Activated T-cell treated with anti-CD3 and anti-CD28 coated beads, Interleukin-2, amount 50 U/mL, for 72 hours (primary cell): ENCODE results near the gene ANXA3. TPM values are rescaled to one million over a fixed set of nuclear protein-coding genes. Genes with fewer than 3 reads are reported as not detected.
A peak's percentile ranks its signal among the peaks of the same experiment; 100 is the strongest.

Experiments
- ATAC-seq, 2 donors: fragments of 150-1000 bp; cut with Tn5 transposase; replicated peaks in 1 of 2; 2 replicates each; pipeline ENCODE4 v1.10.0; 2021; ENCODE audit warnings: moderate library complexity in 2 of 2, mild to moderate bottlenecking in 1 of 2
- DNase-seq, 2 donors: peaks; one replicate each; pipeline ENCODE4 v3.0.0; 2021 to 2022; ENCODE audit warnings: mixed read lengths in 1 of 2
- H3K27ac Mint-ChIP-seq: one replicate; pipeline ENCODE4 v1.8.0; 2022; ENCODE audit warnings: mild to moderate bottlenecking, moderate library complexity, mixed read lengths
- H3K27me3 Mint-ChIP-seq: one replicate; pipeline ENCODE4 v1.8.0; 2022; ENCODE audit warnings: low read depth, mixed read lengths
- H3K36me3 Mint-ChIP-seq, 2 donors: one replicate each; pipeline ENCODE4 v1.8.0; 2022; ENCODE audit warnings: mixed read lengths in 2 of 2, mild to moderate bottlenecking in 1 of 2; ENCODE audit not compliant: insufficient read depth in 2 of 2
- H3K4me1 Mint-ChIP-seq: one replicate; pipeline ENCODE4 v1.8.0; 2022; ENCODE audit warnings: low read depth, mixed read lengths
- H3K4me3 Mint-ChIP-seq, 2 donors: one replicate each; pipeline ENCODE4 v1.8.0; 2022; ENCODE audit warnings: mild to moderate bottlenecking in 2 of 2, mixed read lengths in 2 of 2, moderate library complexity in 2 of 2
- H3K9me3 Mint-ChIP-seq, 2 donors: one replicate each; pipeline ENCODE4 v1.8.0; 2022; ENCODE audit warnings: mixed read lengths in 2 of 2
- total RNA-seq, 2 donors: library from RNA; stranded (reverse); gene quantifications; one replicate each; pipeline ENCODE4 v1.2.3, GENCODE V29; 2022

The ANXA3 gene
- total RNA-seq, 2 donors from 2014 or later: 0.93 to 1.7 TPM

DNA sequence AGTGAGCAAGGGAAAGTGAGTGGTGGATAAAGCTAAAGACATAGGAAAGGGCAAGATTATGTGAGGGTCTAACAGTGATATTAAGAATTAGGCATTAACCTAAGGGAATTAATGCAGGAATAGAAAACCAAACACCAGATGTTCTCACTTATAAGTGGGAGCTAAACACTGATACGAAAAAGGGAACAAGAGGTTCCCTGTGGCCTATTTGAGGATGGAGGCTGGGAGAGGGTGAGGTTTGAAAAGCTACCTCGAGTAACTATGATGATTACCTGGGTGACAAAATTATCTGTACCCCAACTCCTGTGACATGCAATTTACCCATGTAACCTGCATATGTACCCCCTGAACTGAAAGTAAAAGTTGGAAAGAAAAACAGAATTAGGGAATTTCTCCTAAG is 79.0 kb downstream of the ANXA3 start:
- Mint-ChIP-seq H3K36me3 (no peaks in the 10 kb centered on the region), H3K4me3 (no peak overlapping the region), H3K27me3 (peaks cover 14% of the 10 kb centered on the region), H3K27ac (no peak overlapping the region), H3K4me1 (peaks cover 17% of the 10 kb centered on the region), H3K9me3 (peaks cover 0 to 2% of the 10 kb centered on the region in 2 donors)
- DNase-seq (no peak), ATAC-seq (no peak)

GRCh38 chr4:78634011-78634664 is 82.6 kb downstream of the ANXA3 start:
- Mint-ChIP-seq H3K36me3 (no peaks in the 10 kb centered on the region), H3K27ac (no peak overlapping the region), H3K27me3 (peaks cover 9% of the 10 kb centered on the region), H3K4me3 (no peak overlapping the region), H3K9me3 (peaks cover 0 to 2% of the 10 kb centered on the region in 2 donors), H3K4me1 (peaks cover 22% of the 10 kb centered on the region)
- ATAC-seq (no peak), DNase-seq (no peak)

DNA sequence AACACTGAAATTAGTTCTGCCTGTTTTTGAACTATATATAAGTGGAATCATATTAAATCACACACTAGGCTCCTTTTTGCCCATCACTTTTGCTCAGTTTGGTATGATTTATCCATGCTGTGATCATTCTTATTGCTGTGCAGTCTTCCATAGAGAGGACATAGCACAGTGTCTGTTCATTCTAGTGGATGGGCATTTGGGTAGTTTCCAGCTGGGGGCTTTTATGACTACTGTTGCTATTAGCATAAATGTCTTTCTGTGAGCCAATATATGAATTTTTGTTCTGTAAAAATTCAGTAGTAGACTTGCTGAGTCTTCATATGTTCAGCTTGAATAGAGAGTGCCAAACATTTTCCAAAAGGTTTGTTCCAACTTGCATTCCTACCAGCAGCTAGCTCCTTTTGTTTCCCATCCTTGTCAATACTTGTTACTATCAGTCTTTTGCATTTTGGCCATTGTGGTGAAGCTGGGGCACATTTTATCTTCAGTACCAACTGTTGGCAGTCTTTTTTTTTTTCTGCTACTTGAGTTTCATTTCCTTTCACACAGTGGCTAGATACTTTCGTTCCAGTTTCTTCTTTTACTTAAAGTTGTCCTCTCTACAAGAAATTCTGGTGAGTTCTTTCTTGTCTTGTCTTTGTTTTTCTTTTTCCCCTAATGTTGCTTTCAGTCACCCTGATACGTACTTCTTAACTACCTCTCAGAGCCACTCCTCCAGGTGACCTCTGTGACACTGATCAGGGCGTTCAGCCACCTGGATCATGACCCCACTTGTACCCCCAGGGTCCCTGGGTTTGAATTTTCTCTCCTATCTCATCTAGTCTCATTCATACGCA is 87.0 kb downstream of the ANXA3 start:
- Mint-ChIP-seq H3K4me1 (peaks cover 30% of the 10 kb centered on the region), H3K4me3 (peak overlapping the region in 1 of 2 donors; percentile 16), H3K27ac (no peak overlapping the region), H3K9me3 (no peaks in the 10 kb centered on the region), H3K27me3 (peaks cover 13% of the 10 kb centered on the region), H3K36me3 (no peaks in the 10 kb centered on the region)
- DNase-seq (no peak), ATAC-seq (peak in 1 of 2 donors; percentile 39)

- H3K4me3 Mint-ChIP-seq: no peak overlapping the region
- H3K9me3 Mint-ChIP-seq: no peaks in the 10 kb centered on the region
- H3K27me3 Mint-ChIP-seq: peaks cover 13% of the 10 kb centered on the region
- H3K4me1 Mint-ChIP-seq: peaks cover 30% of the 10 kb centered on the region
- H3K36me3 Mint-ChIP-seq: no peaks in the 10 kb centered on the region
- ATAC-seq (no peak), DNase-seq (no peak)
- H3K27ac Mint-ChIP-seq: no peak overlapping the region
These were observed 89.1 kb downstream of the ANXA3 start for GRCh38 chr4:78640714-78641113.

DNA sequence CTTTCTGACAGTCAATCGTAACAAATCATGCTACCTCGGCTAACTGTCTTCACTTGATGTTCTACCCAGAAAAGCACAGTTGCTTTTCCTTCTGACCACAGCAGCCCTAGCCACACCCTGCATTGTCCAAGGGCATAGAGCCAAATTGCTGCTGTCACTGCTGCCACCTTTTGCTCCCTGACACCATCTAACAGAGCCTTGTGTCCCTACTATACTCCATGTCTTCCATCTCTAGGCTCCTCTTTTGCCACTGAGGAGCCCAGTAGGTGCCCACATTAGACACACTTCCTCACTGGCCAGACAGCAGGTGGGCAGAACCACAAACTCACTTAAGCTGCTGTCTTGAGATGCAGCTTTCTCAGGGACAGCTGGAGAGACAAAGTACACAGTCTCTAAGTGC is 91.4 kb downstream of the ANXA3 start:
- ATAC-seq: no peak

DNA sequence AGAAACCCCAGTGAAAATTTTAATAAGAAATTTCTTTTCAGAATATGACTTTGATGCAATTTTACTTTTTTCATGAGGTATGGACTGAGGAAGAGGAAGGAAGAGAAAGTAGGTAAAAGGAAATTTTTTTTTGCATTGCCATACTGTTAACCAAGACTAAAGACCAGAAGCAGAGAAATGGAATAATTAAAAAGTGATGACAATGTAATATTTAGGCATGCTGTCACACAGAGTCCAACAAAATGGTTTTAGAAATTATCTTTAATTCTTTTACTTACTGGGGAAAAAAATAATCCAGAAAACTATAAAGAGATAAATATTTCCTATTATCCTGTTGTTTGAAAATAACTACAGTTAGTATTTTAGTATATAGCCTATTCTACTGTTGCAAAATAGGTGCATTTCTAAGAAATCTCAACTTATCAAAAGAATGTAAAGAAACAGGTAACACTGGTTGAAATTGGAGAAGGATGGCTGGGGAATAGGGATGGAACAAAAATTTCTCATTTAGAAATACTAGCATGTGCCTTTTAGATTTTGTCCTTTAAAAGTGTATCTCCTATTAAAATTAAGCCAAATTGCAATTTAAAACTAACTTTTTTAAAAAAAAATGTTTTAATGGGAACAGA is 92.6 kb downstream of the ANXA3 start:
- H3K4me3 Mint-ChIP-seq: no peak overlapping the region
- DNase-seq (no peak), ATAC-seq (no peak)
- H3K36me3 Mint-ChIP-seq: no peaks in the 10 kb centered on the region
- no peak overlapping the region for H3K27ac Mint-ChIP-seq
- no peaks in the 10 kb centered on the region for H3K9me3 Mint-ChIP-seq
- peaks cover 12% of the 10 kb centered on the region for H3K4me1 Mint-ChIP-seq
- H3K27me3 Mint-ChIP-seq: peaks cover 13% of the 10 kb centered on the region

More for the DNA sequence above, 91.4 kb downstream of the ANXA3 start:
- Mint-ChIP-seq H3K4me3 (no peak overlapping the region), H3K9me3 (no peaks in the 10 kb centered on the region), H3K27ac (no peak overlapping the region), H3K4me1 (peaks cover 25% of the 10 kb centered on the region), H3K36me3 (no peaks in the 10 kb centered on the region), H3K27me3 (peaks cover 13% of the 10 kb centered on the region)
- no peak for DNase-seq

DNA sequence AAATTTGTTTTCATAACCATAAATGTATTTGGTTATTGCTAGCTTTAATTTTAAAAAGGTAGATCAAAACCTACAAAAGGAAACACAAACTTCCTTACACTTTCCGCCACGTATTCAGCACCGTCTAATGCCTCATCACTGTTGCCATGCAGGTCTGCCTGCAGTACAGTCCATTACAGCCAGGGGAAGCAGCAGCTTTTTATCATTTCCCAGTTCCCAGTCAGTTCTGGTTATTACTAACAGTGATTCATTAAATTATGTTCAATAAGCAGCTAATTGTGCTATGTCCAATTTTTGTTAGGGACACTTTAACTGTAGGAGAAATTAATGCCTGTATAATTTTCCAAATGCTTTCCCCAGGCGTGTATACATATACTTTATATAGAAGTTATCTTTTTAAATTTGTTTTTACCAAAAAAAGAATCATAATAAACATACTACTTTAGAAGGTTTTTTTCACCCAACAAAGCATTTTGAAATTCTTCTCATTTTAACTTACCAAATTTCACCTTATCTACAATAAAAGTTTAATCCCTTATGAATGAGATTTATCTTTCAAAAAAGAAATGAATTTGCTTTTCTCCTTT is 93.3 kb downstream of the ANXA3 start:
- no peaks in the 10 kb centered on the region for H3K36me3 Mint-ChIP-seq
- no peaks in the 10 kb centered on the region for H3K9me3 Mint-ChIP-seq
- peaks cover 7% of the 10 kb centered on the region for H3K4me1 Mint-ChIP-seq
- H3K27me3 Mint-ChIP-seq: peaks cover 16% of the 10 kb centered on the region
- H3K4me3 Mint-ChIP-seq: no peak overlapping the region
- peak; percentile 80 to 81 for ATAC-seq
- H3K27ac Mint-ChIP-seq: no peak overlapping the region
- DNase-seq: peak; percentile 20 to 35

DNA sequence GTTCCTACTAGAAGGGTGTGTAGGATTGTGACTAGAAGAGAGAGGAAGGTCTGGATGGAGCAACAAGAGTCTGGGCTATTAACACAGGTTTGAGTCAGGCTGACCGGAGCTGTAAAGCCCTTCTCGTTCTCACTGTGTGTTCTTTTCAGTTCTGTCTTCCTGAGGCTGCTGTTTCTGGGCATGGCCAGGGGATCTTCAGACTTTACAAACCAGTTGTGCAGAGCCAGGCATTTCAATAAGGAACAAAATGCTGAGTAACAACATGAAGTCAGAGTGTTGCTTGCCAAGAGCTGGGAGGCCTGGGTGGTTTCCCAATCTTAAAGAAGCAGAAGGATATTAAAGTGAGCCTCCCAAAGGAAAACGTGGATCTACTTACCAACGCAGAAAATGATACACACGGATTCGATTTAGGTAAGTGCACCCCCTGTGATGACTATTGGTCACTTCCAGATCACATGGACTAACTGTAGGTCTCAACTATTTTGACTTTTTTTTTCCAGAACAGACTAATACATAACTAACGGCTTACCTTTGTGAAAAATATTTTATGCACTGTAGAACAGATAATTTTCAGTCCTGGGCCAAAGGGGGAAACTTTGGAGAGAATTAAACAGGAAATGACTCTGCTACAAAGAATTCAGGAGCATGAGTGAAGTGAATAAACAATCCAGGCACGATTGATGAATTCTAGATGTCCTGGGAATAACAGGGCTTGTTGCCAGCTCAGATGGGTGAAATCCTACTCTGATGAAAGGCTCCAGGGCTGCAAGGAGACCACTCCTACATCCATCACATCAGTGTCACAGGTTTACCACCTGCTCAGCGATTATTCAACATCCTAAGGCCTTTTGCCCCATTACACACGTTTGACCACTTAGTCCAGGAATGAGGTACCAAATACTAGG is 94.5 kb downstream of the ANXA3 start:
- H3K27ac Mint-ChIP-seq: no peak overlapping the region
- no peaks in the 10 kb centered on the region for H3K9me3 Mint-ChIP-seq
- peaks cover 22% of the 10 kb centered on the region for H3K27me3 Mint-ChIP-seq
- DNase-seq (no peak), ATAC-seq (no peak)
- no peaks in the 10 kb centered on the region for H3K36me3 Mint-ChIP-seq
- no peak overlapping the region for H3K4me3 Mint-ChIP-seq
- no peaks in the 10 kb centered on the region for H3K4me1 Mint-ChIP-seq

- DNase-seq (no peak), ATAC-seq (no peak)
- Mint-ChIP-seq H3K4me3 (no peak overlapping the region), H3K36me3 (no peaks in the 10 kb centered on the region), H3K4me1 (no peaks in the 10 kb centered on the region), H3K27me3 (peaks cover 25% of the 10 kb centered on the region), H3K9me3 (no peaks in the 10 kb centered on the region), H3K27ac (no peak overlapping the region)
These were observed 95.7 kb downstream of the ANXA3 start for GRCh38 chr4:78647272-78647671.

DNA sequence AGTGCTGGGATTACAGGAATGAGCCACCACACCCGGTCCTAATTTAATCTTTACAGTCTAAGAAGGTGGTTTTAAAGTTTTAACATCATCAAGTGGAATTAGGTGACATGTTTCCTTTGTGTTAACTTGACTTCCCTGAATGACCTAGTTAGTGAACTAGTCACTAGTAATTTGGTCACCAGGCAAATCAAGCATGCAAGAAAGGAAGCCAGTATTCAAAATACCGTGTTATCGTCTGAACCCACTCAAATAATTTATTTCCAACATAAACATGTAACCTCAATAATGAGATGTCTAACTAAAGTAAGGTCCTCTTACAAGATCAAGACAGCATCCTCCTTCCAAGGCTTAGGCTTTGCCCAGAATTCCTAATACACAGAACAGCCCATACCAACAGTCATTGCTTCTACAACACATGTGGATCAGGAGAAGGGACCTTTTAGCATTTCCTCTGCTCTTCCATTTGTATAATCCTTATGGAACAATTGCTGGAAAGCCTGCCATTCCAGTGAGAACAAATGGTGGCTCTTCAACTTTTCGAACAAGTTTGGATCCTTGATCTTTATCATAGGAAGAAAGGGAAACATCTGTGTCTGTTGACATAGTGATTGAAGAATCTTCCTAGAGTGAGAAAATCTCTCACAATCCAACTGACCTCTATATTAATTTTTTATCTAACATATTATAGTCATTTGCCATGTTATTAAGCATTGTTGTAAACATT is 97.2 kb downstream of the ANXA3 start:
- ATAC-seq: no peak
- Mint-ChIP-seq H3K4me1 (no peaks in the 10 kb centered on the region), H3K27ac (no peak overlapping the region), H3K27me3 (peaks cover 22% of the 10 kb centered on the region), H3K4me3 (no peak overlapping the region), H3K9me3 (no peaks in the 10 kb centered on the region), H3K36me3 (no peaks in the 10 kb centered on the region)
- DNase-seq: no peak

DNA sequence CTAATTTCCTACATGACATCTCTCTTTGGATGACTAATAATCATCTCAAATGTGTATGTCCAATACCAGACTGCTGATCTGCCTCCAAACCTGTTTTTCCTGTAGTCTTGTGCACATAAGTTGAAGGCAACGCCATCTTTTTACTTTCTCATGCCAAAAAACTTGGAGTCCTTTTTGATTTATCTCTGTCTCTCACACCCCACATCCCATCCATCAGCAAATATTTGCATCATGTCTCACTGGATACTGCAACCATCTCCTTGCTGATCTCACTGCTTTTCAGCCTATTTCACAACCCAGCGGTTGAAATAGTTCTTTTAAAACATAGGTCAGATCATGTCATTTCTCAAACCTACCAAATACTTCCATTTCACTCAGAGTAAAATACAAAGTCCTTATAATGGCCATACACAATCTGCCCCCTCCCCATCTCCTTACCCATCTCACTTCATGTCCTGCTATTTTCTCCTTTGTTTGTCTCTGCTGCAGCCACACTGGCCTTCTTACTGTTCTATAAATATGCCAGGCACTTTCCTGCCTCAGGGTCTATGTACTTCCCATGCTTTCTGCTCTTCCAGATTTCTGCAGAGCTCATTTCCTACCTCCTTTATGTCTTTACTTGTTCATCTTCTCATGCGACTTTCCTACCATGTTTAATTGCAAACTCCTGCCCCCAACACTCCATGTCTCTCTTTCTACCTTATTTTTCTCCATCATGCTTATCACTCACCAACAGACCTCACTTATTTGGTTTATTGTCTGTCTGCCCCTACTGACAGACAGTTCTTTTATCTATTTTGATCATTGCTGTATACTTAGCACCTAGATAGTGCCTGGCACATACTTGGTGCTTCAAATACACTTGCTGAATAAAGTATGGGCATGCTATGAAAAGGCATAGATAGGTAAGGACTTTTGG is 98.8 kb downstream of the ANXA3 start:
- Mint-ChIP-seq H3K4me1 (peaks cover 5% of the 10 kb centered on the region), H3K36me3 (no peaks in the 10 kb centered on the region), H3K9me3 (no peaks in the 10 kb centered on the region), H3K27ac (no peak overlapping the region), H3K4me3 (no peak overlapping the region), H3K27me3 (peaks cover 22% of the 10 kb centered on the region)
- ATAC-seq (no peak), DNase-seq (no peak)
